ENCODE measurements around the gene POLR2E.

GRCh38 chr19:1136201-1136600 is 41.0 kb upstream of the POLR2E start:
- TF ChIP-seq POLR2A (IDR thresholded peaks at IDR 0.05; ENCODE audit: low read length) (no peak), GATA1 (IDR thresholded peaks at IDR 0.05; ENCODE audit: low read depth, low read length) (no peak)
